GM12872 (cell line): Measurements from ENCODE around the gene RAB6A.

Experiments used
- CTCF ChIP-seq: IDR thresholded peaks from 3 replicates; pipeline ENCODE4 v1.5.1; 2011; ENCODE audit warnings: low read depth, mild to moderate bottlenecking, low read length, moderate library complexity; ENCODE audit not compliant: insufficient read depth

RAB6A gene

GRCh38 chr11:73729594-73730206 is 31.2 kb downstream of the RAB6A start:
- TF ChIP-seq CTCF: peak; percentile 63

GRCh38 chr11:73728000-73728399 is 32.9 kb downstream of the RAB6A start:
- no peak for TF ChIP-seq CTCF

GRCh38 chr11:73726825-73727224 is 34.0 kb downstream of the RAB6A start:
- no peak for TF ChIP-seq CTCF

GRCh38 chr11:73717136-73717535 is 43.7 kb downstream of the RAB6A start:
- TF ChIP-seq CTCF: no peak

GRCh38 chr11:73716153-73717056 is 44.5 kb downstream of the RAB6A start:
- no peak for TF ChIP-seq CTCF

- TF ChIP-seq CTCF: no peak
Measured at GRCh38 chr11:73715541-73715940, 45.3 kb downstream of the RAB6A start.

GRCh38 chr11:73710964-73711363 is 49.9 kb downstream of the RAB6A start:
- TF ChIP-seq CTCF: no peak
